Mammary epithelial cell (primary cell): ENCODE results near the gene GPR61.

ENCODE experiments used
- EZH2 ChIP-seq: IDR thresholded peaks from 2 replicates; pipeline ENCODE4 v1.6.1; 2012; ENCODE audit warnings: low read length, inconsistent platforms, borderline replicate concordance
- TF ChIP-seq, protein P1 (sequence below), 2 donors: IDR thresholded peaks in 1 of 2; conservative IDR thresholded peaks in 1 of 2; 2 replicates each; pipeline ENCODE4 v1.5.1; 2011 to 2012; ENCODE audit warnings: inconsistent platforms in 2 of 2, low read length in 2 of 2, mild to moderate bottlenecking in 2 of 2, control low read depth in 1 of 2, low read depth in 1 of 2; ENCODE audit not compliant: insufficient read depth in 1 of 2; ENCODE audit errors: extremely low read depth in 1 of 2

DNA sequence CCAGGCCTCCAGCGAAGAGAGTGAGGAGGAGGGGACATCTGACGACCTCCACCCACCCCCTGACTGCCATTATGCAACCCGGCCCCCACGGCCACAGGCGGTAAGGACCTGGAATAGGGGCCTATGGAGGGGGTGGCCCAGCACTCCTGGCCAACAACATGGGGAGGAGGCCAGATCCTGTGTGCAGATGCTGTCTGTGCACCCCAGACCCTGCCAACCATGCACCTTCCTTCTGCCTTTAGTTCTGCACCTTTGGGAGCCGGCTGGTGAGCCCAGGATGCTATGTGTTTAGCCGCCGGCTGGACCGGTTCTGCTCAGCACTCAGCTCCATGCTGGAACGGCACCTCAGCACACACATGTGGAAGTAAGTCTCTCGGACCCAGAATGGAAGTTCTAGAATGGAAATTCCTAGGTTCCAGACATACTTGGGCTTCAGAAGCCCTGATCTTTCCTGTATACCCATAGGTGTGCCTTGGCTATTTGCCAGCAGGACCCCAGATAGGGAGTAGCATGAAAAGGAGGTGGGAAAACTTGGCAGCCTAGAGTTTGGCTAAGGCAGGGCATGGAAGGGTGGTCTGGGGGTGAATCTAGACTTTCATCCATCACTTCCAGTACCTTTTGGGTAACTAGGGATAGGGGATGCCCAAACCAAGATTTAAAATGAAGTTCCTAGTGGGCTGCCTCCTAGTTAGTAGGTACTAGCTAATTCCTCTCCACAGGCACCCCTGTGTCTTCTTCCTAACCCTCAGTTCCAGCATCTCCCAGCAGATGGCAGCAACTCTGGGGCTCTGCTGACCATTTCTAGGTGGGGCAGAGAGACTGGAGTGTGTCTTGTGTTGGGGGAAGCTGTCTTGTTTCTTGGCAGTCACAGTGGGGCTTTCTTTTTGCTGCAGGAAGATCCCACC lies 49.4 kb upstream of the GPR61 start:
- TF ChIP-seq EZH2, result no peak
- TF ChIP-seq, protein P1, sequence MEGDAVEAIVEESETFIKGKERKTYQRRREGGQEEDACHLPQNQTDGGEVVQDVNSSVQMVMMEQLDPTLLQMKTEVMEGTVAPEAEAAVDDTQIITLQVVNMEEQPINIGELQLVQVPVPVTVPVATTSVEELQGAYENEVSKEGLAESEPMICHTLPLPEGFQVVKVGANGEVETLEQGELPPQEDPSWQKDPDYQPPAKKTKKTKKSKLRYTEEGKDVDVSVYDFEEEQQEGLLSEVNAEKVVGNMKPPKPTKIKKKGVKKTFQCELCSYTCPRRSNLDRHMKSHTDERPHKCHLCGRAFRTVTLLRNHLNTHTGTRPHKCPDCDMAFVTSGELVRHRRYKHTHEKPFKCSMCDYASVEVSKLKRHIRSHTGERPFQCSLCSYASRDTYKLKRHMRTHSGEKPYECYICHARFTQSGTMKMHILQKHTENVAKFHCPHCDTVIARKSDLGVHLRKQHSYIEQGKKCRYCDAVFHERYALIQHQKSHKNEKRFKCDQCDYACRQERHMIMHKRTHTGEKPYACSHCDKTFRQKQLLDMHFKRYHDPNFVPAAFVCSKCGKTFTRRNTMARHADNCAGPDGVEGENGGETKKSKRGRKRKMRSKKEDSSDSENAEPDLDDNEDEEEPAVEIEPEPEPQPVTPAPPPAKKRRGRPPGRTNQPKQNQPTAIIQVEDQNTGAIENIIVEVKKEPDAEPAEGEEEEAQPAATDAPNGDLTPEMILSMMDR (conservative IDR thresholded peaks at IDR 0.05 in 1 of 2, IDR thresholded peaks at IDR 0.05 in 1 of 2; ENCODE audit: extremely low read depth in 1 of 2, insufficient read depth in 1 of 2, low read depth in 1 of 2, low read length in 2 of 2), result peak; percentile 90 to 92
